PC-3 (cell line): Measurements from ENCODE around the gene MBLAC2.

ENCODE experiments used
- CTCF ChIP-seq: fragments of 300-600 bp; sonication (generic); conservative IDR thresholded peaks from 2 replicates; pipeline ENCODE4 v1.5.1; 2017; ENCODE audit warnings: antibody characterized with exemption, low read depth, mild to moderate bottlenecking, low read length
- EZH2 ChIP-seq: fragments of 300-600 bp; sonication (generic); IDR thresholded peaks from one replicate; pipeline ENCODE4 v1.6.1; 2017; ENCODE audit warnings: antibody characterized with exemption, mild to moderate bottlenecking, low read length; ENCODE audit not compliant: unreplicated experiment
- EZH2phosphoT487 ChIP-seq: fragments of 300-600 bp; sonication (generic); IDR thresholded peaks from 2 replicates; pipeline ENCODE4 v1.6.1; 2018; ENCODE audit warnings: mild to moderate bottlenecking, antibody characterized with exemption, low read length, borderline replicate concordance

GRCh38 chr5:90494043-90494442 is 19.5 kb upstream of the MBLAC2 start:
- no peak for TF ChIP-seq CTCF
- TF ChIP-seq EZH2 = no peak
- no peak for TF ChIP-seq EZH2phosphoT487
